OCI-LY3 (cell line): ENCODE data around the gene EIF3A.

Experiments
- CTCF ChIP-seq: fragments of 200-600, 300-600 bp; sonication (generic); IDR thresholded peaks from 2 replicates; pipeline ENCODE4 v1.5.1; 2014; ENCODE audit warnings: antibody characterized with exemption, low read length, low read depth
- EZH2phosphoT487 ChIP-seq: fragments of 200-600 bp; shearing (Covaris generic); IDR thresholded peaks from 2 replicates; pipeline ENCODE4 v1.6.1; 2018; ENCODE audit warnings: antibody characterized with exemption, mixed run types, low read depth

- TF ChIP-seq CTCF (no peak), EZH2phosphoT487 (no peak)
Observed at GRCh38 chr10:119042169-119042568, 38.4 kb downstream of the EIF3A start.
